ENCODE results near the gene MFSD2A. TPM values are rescaled to one million over a fixed set of nuclear protein-coding genes. Genes with fewer than 3 reads are reported as not detected.

The MFSD2A gene
- total and polyA plus RNA-seq, 4 donors = 0.37 to 294 (median 171) TPM

- no peak for TF ChIP-seq SP1 (IDR thresholded peaks at IDR 0.05)
- no peak for TF ChIP-seq CTCF (IDR thresholded peaks at IDR 0.05; ENCODE audit: low read depth, low read length, missing input control)
- TF ChIP-seq, protein P1, sequence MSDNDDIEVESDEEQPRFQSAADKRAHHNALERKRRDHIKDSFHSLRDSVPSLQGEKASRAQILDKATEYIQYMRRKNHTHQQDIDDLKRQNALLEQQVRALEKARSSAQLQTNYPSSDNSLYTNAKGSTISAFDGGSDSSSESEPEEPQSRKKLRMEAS (IDR thresholded peaks at IDR 0.05) = no peak
Measured at GRCh38 chr1:39979654-39980053, 24.7 kb downstream of the MFSD2A start (continued).

DNA sequence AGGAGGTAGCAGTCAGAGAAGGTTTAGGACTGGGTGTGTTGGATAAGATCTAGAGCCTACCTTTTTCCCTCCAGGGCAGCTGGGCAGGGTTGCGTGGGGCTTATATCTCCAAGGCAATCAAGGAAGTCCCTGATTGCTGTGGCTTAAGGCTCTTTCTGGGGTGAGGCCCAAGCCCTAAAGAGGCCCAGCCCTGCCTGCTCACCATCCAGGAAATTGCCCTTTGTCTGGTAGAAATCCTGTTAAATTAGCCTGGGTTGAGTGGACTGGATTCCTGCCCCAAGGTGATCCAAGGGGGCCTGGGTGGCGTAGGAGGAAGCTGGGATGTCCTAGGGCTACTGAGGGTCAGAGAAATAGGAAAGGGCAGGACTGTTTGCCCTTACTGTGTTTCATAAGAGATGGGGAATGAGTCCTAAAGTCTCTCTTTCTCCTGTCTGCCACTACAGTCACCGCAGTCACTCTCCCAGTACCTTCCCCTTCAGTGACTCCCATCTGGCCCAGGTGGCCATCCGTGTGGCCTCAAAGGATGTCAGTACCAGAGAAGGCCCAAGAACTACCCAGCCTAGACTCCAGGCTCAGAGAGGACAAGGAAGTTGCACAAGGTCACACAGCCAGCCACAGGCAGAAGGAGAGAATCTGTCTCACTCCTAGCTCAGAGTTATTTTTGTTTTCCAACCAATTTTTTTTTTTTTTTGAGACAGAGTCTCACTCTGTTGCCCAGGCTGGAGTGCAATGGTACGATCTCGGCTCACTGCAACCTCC is 25.8 kb downstream of the MFSD2A start:
- TF ChIP-seq FOXA2 (IDR thresholded peaks at IDR 0.05) (no peak), SP1 (IDR thresholded peaks at IDR 0.05) (no peak), RAD21 (IDR thresholded peaks at IDR 0.05) (no peak), NR2F2 (IDR thresholded peaks at IDR 0.05) (no peak), GABPA (IDR thresholded peaks at IDR 0.05 in 1 of 2, conservative IDR thresholded peaks at IDR 0.05 in 1 of 2) (no peak), HNF4A (conservative IDR thresholded peaks at IDR 0.05) (no peak), ZBTB33 (IDR thresholded peaks at IDR 0.05) (no peak), HNF4G (IDR thresholded peaks at IDR 0.05) (no peak), JUND (IDR thresholded peaks at IDR 0.05) (no peak), RXRA (IDR thresholded peaks at IDR 0.05) (no peak), FOXA1 (IDR thresholded peaks at IDR 0.05) (no peak)
- TF ChIP-seq, protein P2, sequence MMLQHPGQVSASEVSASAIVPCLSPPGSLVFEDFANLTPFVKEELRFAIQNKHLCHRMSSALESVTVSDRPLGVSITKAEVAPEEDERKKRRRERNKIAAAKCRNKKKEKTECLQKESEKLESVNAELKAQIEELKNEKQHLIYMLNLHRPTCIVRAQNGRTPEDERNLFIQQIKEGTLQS (IDR thresholded peaks at IDR 0.05) = no peak
- TF ChIP-seq, protein P1 (IDR thresholded peaks at IDR 0.05) = no peak
- no peak overlapping the region for H3K4me3 ChIP-seq (ENCODE audit: low read depth in 1 of 3, low read length in 3 of 3)
- WGBS = 92% methylated on average over 6 of the region's 6 CpGs
- H3K36me3 ChIP-seq (ENCODE audit: control insufficient read depth in 4 of 4, insufficient read depth in 3 of 4, low read depth in 1 of 4, low read length in 3 of 4) = no peaks in the 10 kb centered on the region
- H3K9ac ChIP-seq (ENCODE audit: low read depth in 1 of 2, low read length in 2 of 2) = no peak overlapping the region
- no peaks in the 10 kb centered on the region for H3K4me1 ChIP-seq (ENCODE audit: control insufficient read depth in 4 of 4, insufficient read depth in 4 of 4, low read length in 3 of 4)
- no peaks in the 10 kb centered on the region for H3K9me3 ChIP-seq (ENCODE audit: control insufficient read depth in 4 of 4, low read length in 3 of 4)
- H3K27ac ChIP-seq (ENCODE audit: low read depth in 1 of 2, low read length in 2 of 2) = no peak overlapping the region
- H3K27me3 ChIP-seq (ENCODE audit: control insufficient read depth in 4 of 4, insufficient read depth in 4 of 4, low read length in 3 of 4) = no peaks in the 10 kb centered on the region
- no peak for DNase-seq (ENCODE audit: low spot score)

DNA sequence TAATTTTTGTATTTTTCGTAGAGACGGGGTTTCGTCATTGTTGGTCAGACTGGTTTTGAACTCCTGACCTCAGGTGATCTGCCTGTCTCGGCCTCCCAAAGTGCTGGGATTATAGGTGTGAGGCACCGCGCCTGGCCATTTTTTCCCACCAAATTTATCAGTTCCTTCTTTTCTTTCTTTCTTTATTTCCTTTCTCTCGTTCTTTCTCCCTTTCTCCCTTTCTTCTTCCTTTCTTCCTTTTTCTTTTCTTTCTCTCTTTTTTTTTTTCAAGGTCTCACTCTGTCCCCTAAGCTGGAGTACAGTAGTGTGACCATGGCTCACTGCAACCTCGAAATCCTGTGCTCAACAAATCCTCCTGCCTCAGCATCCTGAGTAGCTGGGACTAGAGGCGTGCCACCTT is 26.4 kb downstream of the MFSD2A start:
- no peak for DNase-seq (ENCODE audit: low spot score)
- no peak overlapping the region for H3K4me3 ChIP-seq (ENCODE audit: low read depth in 1 of 3, low read length in 3 of 3)
- TF ChIP-seq EGR1 (IDR thresholded peaks at IDR 0.05; ENCODE audit: low read depth in 2 of 2) (no peak), RAD21 (IDR thresholded peaks at IDR 0.05) (no peak), FOXA1 (IDR thresholded peaks at IDR 0.05) (no peak), NR2F2 (IDR thresholded peaks at IDR 0.05) (no peak), REST (IDR thresholded peaks at IDR 0.05) (no peak), HNF4G (IDR thresholded peaks at IDR 0.05) (no peak)
- H3K27me3 ChIP-seq (ENCODE audit: control insufficient read depth in 4 of 4, insufficient read depth in 4 of 4, low read length in 3 of 4) = no peaks in the 10 kb centered on the region
- 89% methylated on average over 9 of the region's 9 CpGs for WGBS
- no peaks in the 10 kb centered on the region for H3K36me3 ChIP-seq (ENCODE audit: control insufficient read depth in 4 of 4, insufficient read depth in 3 of 4, low read depth in 1 of 4, low read length in 3 of 4)
- no peaks in the 10 kb centered on the region for H3K4me1 ChIP-seq (ENCODE audit: control insufficient read depth in 4 of 4, insufficient read depth in 4 of 4, low read length in 3 of 4)
- no peak overlapping the region for H3K9ac ChIP-seq (ENCODE audit: low read depth in 1 of 2, low read length in 2 of 2)
- H3K9me3 ChIP-seq (ENCODE audit: control insufficient read depth in 4 of 4, low read length in 3 of 4) = no peaks in the 10 kb centered on the region
- H3K27ac ChIP-seq (ENCODE audit: low read depth in 1 of 2, low read length in 2 of 2) = no peak overlapping the region

Measured in liver (tissue), 9 donors.